AG09309 (cell line): ENCODE measurements around the gene SERTM1.

Experiments used
- DNase-seq: peaks from one replicate; pipeline ENCODE4 v3.0.0-alpha.2; 2010; ENCODE audit warnings: low read depth
- H3K4me3 ChIP-seq: 2 replicates; pipeline ENCODE4 v1.5.1; 2011; ENCODE audit warnings: mild to moderate bottlenecking, low read depth, low read length, moderate library complexity; ENCODE audit not compliant: control insufficient read depth
- TF ChIP-seq, protein P1 (sequence below): IDR thresholded peaks from 2 replicates; pipeline ENCODE4 v1.5.1; 2011; ENCODE audit warnings: mild to moderate bottlenecking, low read depth, low read length, inconsistent platforms; ENCODE audit not compliant: insufficient read depth, control insufficient read depth; ENCODE audit errors: missing control alignments

The SERTM1 gene

DNA sequence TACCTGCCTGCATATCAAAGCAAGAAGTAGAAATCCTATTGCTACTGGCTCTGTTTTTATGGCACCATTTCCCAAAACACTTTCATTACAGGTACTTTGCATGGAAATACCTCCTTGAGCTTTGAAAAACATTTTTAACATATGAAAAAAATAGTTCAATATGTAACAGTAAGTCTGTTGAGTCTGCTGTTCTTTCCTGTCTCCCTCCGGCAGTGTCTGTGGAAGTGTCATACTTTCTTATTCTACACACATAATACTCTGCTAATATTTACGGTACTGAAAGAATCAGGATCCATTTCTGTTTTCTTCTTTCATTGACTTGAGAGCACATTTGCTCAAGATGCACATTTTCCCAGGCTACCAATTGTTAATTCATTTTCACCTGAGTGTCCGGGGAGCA is 8.2 kb upstream of the SERTM1 start:
- no peak for DNase-seq
- no peak overlapping the region for H3K4me3 ChIP-seq
- TF ChIP-seq, protein P1, sequence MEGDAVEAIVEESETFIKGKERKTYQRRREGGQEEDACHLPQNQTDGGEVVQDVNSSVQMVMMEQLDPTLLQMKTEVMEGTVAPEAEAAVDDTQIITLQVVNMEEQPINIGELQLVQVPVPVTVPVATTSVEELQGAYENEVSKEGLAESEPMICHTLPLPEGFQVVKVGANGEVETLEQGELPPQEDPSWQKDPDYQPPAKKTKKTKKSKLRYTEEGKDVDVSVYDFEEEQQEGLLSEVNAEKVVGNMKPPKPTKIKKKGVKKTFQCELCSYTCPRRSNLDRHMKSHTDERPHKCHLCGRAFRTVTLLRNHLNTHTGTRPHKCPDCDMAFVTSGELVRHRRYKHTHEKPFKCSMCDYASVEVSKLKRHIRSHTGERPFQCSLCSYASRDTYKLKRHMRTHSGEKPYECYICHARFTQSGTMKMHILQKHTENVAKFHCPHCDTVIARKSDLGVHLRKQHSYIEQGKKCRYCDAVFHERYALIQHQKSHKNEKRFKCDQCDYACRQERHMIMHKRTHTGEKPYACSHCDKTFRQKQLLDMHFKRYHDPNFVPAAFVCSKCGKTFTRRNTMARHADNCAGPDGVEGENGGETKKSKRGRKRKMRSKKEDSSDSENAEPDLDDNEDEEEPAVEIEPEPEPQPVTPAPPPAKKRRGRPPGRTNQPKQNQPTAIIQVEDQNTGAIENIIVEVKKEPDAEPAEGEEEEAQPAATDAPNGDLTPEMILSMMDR: no peak

DNA sequence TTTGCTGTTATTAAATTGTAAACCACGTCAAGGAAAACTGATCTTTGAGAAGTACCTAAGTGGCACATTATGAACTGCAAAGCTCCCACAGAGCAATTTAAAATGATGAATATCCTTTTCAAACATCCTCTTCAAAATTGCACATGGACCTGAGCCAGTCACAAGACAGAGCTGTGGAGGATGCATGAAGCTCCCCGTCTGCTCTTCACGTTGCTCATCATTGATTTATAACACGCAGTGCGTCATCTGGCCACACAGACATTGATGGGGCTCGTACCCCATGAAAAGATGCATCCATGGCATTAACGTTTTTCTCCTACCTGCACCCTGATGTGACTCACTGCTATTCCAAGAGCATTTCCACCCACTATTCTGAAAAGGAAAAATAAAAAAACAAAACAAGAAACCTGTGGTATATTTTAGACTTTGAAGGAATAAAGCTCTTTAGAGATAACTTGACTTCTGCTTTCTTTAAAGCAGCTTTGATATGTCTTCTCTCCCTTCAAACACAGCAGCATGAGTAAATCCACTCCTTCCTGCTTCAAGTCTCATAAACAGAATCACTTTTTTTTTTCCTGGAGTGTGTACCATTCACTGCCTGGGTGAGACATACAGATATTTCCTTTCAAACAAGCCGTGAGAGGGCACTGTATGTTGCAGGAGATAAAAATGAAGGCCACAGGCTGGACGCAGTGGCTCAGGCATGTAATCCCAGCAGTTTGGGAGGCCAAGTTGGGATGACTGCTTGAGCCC is 7.2 kb upstream of the SERTM1 start:
- no peak for DNase-seq
- TF ChIP-seq, protein P1: no peak
- no peak overlapping the region for H3K4me3 ChIP-seq

DNA sequence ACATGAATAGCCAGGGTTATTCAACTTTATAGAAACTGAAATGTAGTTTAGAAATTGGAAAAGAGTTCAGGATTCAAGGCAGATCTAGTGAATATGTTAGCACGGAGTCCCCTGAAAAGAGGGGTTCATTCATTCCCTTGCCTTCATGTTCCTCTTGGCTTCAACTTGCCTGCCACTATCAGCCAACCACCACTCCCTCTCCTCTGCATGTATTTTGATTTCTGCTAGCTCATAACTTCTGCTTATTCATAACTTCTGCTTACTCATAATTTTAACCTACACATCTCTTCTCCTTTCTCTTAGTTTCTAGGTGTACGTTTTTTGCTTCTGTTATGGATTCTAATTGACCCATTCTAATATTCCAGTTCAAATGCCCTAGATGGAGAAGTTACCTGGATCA is 5.5 kb upstream of the SERTM1 start:
- H3K4me3 ChIP-seq: no peak overlapping the region
- TF ChIP-seq, protein P1: no peak
- DNase-seq: no peak

DNA sequence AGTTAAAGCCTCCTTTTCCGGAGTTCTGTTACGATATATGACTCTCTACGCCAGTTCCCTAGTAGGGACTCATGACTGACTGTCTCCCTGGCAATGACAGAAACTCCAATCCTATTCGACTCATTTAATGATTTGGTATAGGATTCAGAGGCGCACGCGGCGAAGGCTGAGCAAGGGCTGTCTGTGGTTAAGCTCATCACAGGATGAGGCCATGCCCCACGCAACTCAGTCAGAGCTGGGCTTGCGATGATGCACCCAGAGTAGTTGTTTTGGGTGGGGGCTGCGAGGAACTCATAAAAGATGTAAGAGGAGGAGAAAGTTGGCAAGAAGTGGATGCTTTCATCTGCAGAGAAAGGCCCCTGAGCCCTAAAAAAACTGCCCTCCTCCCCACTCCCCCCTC is 468 bp upstream of the SERTM1 start:
- no peak overlapping the region for H3K4me3 ChIP-seq
- TF ChIP-seq, protein P1: no peak
- no peak for DNase-seq

DNA sequence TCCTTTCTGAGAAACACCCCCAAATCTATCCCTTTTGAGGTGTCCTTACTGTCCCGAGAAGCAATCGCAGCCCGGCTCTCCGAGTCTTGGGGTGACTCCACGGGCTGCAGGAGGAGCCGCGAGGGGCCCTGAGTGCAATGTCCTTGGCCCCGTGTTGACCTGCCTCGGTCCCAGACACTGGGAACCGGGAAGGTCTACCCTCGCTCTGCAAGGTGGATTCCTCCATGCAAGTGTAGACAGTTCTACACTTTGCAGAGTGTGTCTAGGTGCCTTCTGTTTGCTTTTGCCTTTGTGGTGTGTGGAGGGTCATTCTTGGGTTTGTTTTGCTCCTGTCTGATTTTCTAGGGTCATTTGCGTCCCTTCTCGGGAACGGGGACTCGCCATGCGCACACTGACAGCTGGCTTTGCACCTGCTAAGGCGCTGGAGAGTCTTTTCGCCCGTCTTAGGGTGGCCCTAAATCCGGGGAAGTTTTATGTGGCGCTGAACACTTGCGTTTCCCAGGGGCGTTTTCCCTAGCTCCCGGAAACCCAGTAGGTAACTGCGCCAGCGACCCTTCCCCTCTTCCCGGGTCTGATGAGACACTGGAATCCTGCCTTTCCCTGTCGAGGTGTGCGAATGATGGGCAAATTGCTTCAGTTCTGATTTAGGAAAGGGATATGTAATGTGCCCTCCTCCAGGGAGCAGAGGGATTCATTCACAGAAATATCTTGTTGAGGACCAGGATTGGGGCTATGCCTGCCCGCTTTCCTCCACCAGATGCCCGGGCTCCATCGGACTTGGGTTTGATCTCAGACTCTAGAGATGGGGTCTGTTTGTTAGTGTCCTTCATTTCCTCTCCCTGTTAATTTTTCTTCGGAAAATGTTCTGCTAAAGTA is 755 bp downstream of the SERTM1 start:
- H3K4me3 ChIP-seq: no peak overlapping the region
- no peak for DNase-seq
- TF ChIP-seq, protein P1: no peak

DNA sequence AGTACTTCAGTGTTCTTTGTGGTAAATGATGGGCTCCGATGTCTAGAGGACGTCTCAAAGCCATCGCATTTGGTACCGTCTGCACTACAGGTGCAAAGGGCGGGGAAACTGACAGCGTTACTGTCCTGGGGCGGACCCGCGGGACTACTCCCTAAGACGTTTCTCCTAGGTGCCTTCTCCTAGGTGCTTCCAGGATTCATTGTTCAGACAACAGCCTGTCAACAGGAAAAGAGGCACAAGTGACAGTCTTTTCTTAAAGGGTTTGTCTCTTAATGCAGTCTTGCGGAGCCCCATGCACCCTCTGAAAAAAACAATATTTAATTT is 1.4 kb downstream of the SERTM1 start:
- no peak overlapping the region for H3K4me3 ChIP-seq
- DNase-seq: no peak
- TF ChIP-seq, protein P1: no peak
